CD4-positive, alpha-beta T cell (primary cell): Measurements from ENCODE around the gene RTRAF. TPM values are rescaled to one million over a fixed set of nuclear protein-coding genes. Genes with fewer than 3 reads are reported as not detected.

Experiments used
- ATAC-seq: fragments of 200-7000 bp; cut with Tn5 transposase; one replicate; pipeline ENCODE4 v1.10.0; 2022; ENCODE audit warnings: mild to moderate bottlenecking; ENCODE audit not compliant: poor library complexity
- CTCF ChIA-PET: fragments of 350-600 bp; sonication (Branson Sonifier 250); formaldehyde crosslinking; loops from one replicate; lab custom pipeline; 2021; ENCODE audit warnings: antibody characterized with exemption, inconsistent platforms; lab: Charles Lee
- POLR2A ChIA-PET: fragments of 350-600 bp; sonication (Branson Sonifier 250); formaldehyde crosslinking; loops from one replicate; lab custom pipeline; 2021; ENCODE audit warnings: antibody characterized with exemption, inconsistent platforms; lab: Charles Lee
- DNase-seq, 14 experiments: peaks; one replicate each; pipeline ENCODE4 v3.0.0-alpha.2; 2013 to 2020; ENCODE audit warnings: mixed read lengths in 2 of 14
- H3K27ac ChIP-seq, 2 donors: one replicate each; pipeline versions ENCODE4 v1.5.1 to v1.7.0; 2013; ENCODE audit warnings: low read length in 2 of 2, low read depth in 1 of 2, mild to moderate bottlenecking in 1 of 2
- H3K27me3 ChIP-seq, 2 experiments: 1 replicate in 1 of 2; 2 replicates in 1 of 2; pipeline versions ENCODE4 v1.6.1 to v1.7.0; 2013; ENCODE audit warnings: low read length in 2 of 2, control low read depth in 1 of 2, mild to moderate bottlenecking in 1 of 2, moderate library complexity in 1 of 2; ENCODE audit not compliant: insufficient read depth in 2 of 2, control insufficient read depth in 1 of 2
- H3K36me3 ChIP-seq: one replicate; pipeline ENCODE4 v1.6.1; 2013; ENCODE audit warnings: low read length, control low read depth; ENCODE audit not compliant: insufficient read depth
- H3K4me1 ChIP-seq: one replicate; pipeline ENCODE4 v1.6.1; 2013; ENCODE audit warnings: low read length, control low read depth; ENCODE audit not compliant: insufficient read depth
- H3K4me3 ChIP-seq: one replicate; pipeline ENCODE4 v1.5.1; 2013; ENCODE audit warnings: mild to moderate bottlenecking, low read length, moderate library complexity
- H3K9me3 ChIP-seq, 2 experiments: 1 replicate in 1 of 2; 2 replicates in 1 of 2; pipeline versions ENCODE4 v1.6.1 to v1.7.0; 2013; ENCODE audit warnings: low read length in 2 of 2, mild to moderate bottlenecking in 2 of 2, control low read depth in 1 of 2, moderate library complexity in 1 of 2; ENCODE audit not compliant: control insufficient read depth in 1 of 2, insufficient read depth in 1 of 2
- H3K27ac Mint-ChIP-seq: one replicate; pipeline ENCODE4 v1.8.0; 2020; ENCODE audit warnings: mixed read lengths
- H3K27me3 Mint-ChIP-seq: one replicate; pipeline ENCODE4 v1.8.0; 2021; ENCODE audit warnings: mixed read lengths
- H3K36me3 Mint-ChIP-seq: one replicate; pipeline ENCODE4 v1.8.0; 2021; ENCODE audit warnings: low read depth, mixed read lengths
- H3K4me1 Mint-ChIP-seq: one replicate; pipeline ENCODE4 v1.8.0; 2021; ENCODE audit warnings: low read depth, mixed read lengths
- H3K4me3 Mint-ChIP-seq: one replicate; pipeline ENCODE4 v1.8.0; 2020; ENCODE audit warnings: mild to moderate bottlenecking, mixed read lengths
- H3K9me3 Mint-ChIP-seq: one replicate; pipeline ENCODE4 v1.8.0; 2020; ENCODE audit warnings: mixed read lengths
- CTCF ChIP-seq: fragments of 200-600 bp; IDR thresholded peaks from one replicate; pipeline ENCODE4 v1.8.0; 2022; ENCODE audit warnings: antibody characterized with exemption, mild to moderate bottlenecking
- intact Hi-C, 2 experiments: fragments of 100-400 bp; cut with DNase I in 1 of 2; cut with micrococcal nuclease in 1 of 2; formaldehyde crosslinking; loops; one replicate each; pipeline versions ENCODE4 v1.15.1 to v1.9.0; 2023 to 2025; cut with DNase I, micrococcal nuclease
- total RNA-seq, 174 experiments: library from RNA in 2 of 174; stranded (reverse) in 2 of 174; gene quantifications; one replicate each; pipeline ENCODE4 v1.2.3 and lab custom pipeline; 2021 to 2026

Gene RTRAF
- total RNA-seq, 2 experiments from 2014 or later = 155 to 157 TPM

DNA sequence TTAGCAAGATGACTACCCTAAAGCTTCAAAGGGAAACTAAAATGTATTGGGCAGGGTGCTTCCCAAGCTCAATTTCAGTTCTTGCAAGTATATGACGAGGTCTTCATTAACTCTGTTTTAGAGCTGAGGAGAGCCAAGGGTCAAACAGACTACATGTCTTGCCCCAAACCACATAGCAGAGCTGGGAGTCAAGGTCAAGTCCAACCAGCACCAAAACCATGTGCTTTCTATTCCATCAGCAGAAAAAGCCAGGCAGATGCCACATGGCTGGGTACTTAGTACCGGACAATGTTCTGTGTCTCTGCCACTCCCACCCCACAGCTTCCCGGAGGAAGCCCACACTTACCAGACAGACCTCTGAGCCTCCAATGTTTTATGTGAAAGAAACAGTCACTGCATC lies 61.9 kb downstream of the RTRAF start:
- H3K27me3 Mint-ChIP-seq = peaks cover 20% of the 10 kb centered on the region
- no peak for TF ChIP-seq CTCF
- POLR2A ChIA-PET = no interaction called here

DNA sequence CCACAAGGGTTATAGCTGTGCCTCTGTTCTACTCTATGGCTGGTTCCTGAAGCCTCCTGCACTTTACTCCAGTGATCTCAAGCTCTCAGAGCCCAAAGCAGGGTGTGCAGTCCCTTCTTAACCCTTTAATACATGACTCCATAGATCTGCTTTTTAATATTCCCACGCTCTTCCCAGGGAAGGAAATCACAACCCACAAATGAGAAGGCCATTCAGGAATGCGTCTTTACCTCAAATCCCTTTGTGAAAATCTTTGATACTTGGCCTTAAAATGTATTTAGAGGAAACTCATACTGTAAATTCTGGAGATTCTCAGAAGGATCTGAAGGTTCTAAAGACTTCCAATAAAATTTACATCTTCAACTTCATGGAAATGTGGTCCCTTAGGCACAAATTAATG lies 62.5 kb downstream of the RTRAF start:
- intact Hi-C loops = no loop called here
- Histone ChIP-seq H3K27me3 (peaks cover 1 to 7% of the 10 kb centered on the region in 2 experiments), H3K4me3 (no peak overlapping the region), H3K9me3 (no peaks in the 10 kb centered on the region), H3K4me1 (no peaks in the 10 kb centered on the region), H3K36me3 (no peaks in the 10 kb centered on the region), H3K27ac (no peak overlapping the region)
- H3K27ac Mint-ChIP-seq = no peak overlapping the region
- ChIA-PET POLR2A (no interaction called here), CTCF (no interaction called here)
- H3K4me3 Mint-ChIP-seq = no peak overlapping the region
- H3K4me1 Mint-ChIP-seq = no peaks in the 10 kb centered on the region
- H3K36me3 Mint-ChIP-seq = no peaks in the 10 kb centered on the region
- ATAC-seq (no peak), DNase-seq (no peak)
- H3K9me3 Mint-ChIP-seq = no peaks in the 10 kb centered on the region
- no peak for TF ChIP-seq CTCF
- H3K27me3 Mint-ChIP-seq = peaks cover 20% of the 10 kb centered on the region

More for the DNA sequence above, 61.9 kb downstream of the RTRAF start:
- DNase-seq (no peak), ATAC-seq (no peak)
- H3K4me1 ChIP-seq = no peaks in the 10 kb centered on the region
- no peak overlapping the region for H3K27ac ChIP-seq
- H3K4me1 Mint-ChIP-seq = no peaks in the 10 kb centered on the region
- intact Hi-C loops = no loop called here
- no peaks in the 10 kb centered on the region for H3K36me3 ChIP-seq
- peaks cover 0 to 7% of the 10 kb centered on the region in 2 experiments for H3K27me3 ChIP-seq
- no peaks in the 10 kb centered on the region for H3K9me3 ChIP-seq
- H3K4me3 Mint-ChIP-seq = no peak overlapping the region
- H3K4me3 ChIP-seq = no peak overlapping the region
- H3K27ac Mint-ChIP-seq = no peak overlapping the region
- no peaks in the 10 kb centered on the region for H3K36me3 Mint-ChIP-seq
- CTCF ChIA-PET = no interaction called here
- H3K9me3 Mint-ChIP-seq = no peaks in the 10 kb centered on the region

DNA sequence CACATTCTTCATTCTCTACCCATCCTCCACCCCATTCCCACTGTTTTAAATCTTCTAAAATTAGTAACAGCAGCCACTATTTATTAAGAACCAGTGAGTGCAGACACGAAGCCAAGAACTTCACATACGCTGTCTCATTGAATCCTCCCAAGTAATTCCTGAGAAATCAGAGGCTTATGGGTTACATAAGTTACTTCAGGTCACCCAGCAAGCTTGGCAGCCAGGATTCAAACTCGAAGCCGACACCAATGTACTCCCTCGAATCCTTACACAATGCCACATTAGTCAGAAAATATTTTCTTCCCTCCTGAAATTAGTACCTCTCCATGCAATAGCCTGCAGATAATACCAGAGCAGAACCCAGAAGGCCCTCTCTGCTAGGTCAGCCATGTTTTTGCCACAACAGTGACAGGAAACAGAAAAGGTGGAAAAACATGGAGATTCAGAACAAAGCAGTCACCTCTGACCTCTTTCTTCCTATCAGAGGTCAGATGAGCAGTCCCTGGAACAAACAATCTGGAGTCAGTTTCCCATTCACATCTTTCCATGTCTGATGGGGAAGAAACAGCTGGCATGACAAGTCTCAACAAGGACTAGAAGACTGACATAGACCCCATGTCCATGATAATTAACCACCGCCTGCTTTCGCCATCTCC lies 63.1 kb downstream of the RTRAF start:
- Histone ChIP-seq H3K27ac (no peak overlapping the region), H3K36me3 (no peaks in the 10 kb centered on the region), H3K9me3 (no peaks in the 10 kb centered on the region), H3K4me3 (no peak overlapping the region), H3K27me3 (peaks cover 2 to 7% of the 10 kb centered on the region in 2 experiments), H3K4me1 (no peaks in the 10 kb centered on the region)
- TF ChIP-seq CTCF = no peak
- intact Hi-C loops = no loop called here
- Mint-ChIP-seq H3K4me3 (no peak overlapping the region), H3K9me3 (no peaks in the 10 kb centered on the region), H3K36me3 (no peaks in the 10 kb centered on the region), H3K4me1 (no peaks in the 10 kb centered on the region), H3K27me3 (peaks cover 20% of the 10 kb centered on the region), H3K27ac (no peak overlapping the region)
- ATAC-seq = no peak
- CTCF ChIA-PET = no interaction called here
- no peak for DNase-seq
- POLR2A ChIA-PET = no interaction called here
